ENCODE results near the gene KIAA1549.
"Not testable (repeated sequence)": the region's sequence is repeated elsewhere in the genome, so short reads cannot be mapped to it uniquely, and the experiment has no call there.

GRCh38 chr7:139025861-139026260, 44.7 kb upstream of the KIAA1549 start:
- TF ChIP-seq, protein P1, sequence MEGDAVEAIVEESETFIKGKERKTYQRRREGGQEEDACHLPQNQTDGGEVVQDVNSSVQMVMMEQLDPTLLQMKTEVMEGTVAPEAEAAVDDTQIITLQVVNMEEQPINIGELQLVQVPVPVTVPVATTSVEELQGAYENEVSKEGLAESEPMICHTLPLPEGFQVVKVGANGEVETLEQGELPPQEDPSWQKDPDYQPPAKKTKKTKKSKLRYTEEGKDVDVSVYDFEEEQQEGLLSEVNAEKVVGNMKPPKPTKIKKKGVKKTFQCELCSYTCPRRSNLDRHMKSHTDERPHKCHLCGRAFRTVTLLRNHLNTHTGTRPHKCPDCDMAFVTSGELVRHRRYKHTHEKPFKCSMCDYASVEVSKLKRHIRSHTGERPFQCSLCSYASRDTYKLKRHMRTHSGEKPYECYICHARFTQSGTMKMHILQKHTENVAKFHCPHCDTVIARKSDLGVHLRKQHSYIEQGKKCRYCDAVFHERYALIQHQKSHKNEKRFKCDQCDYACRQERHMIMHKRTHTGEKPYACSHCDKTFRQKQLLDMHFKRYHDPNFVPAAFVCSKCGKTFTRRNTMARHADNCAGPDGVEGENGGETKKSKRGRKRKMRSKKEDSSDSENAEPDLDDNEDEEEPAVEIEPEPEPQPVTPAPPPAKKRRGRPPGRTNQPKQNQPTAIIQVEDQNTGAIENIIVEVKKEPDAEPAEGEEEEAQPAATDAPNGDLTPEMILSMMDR (IDR thresholded peaks at IDR 0.05), result not testable (repeated sequence)
- not testable (repeated sequence) for TF ChIP-seq POLR2A (IDR thresholded peaks at IDR 0.05)

All from testis (tissue), 2 donors.